B cell (primary cell): ENCODE results near the gene HSF4. TPM values are rescaled to one million over a fixed set of nuclear protein-coding genes. Genes with fewer than 3 reads are reported as not detected.
A peak's percentile ranks its signal among the peaks of the same experiment; 100 is the strongest.

Source experiments
- ATAC-seq: fragments of 200-7000 bp; cut with Tn5 transposase; one replicate; pipeline ENCODE4 v1.10.0; 2021; ENCODE audit warnings: low read depth, mild to moderate bottlenecking, moderate number of reproducible peaks, moderate library complexity
- CTCF ChIA-PET: fragments of 350-600 bp; sonication (Branson Sonifier 250); formaldehyde crosslinking; loops from one replicate; lab custom pipeline; 2021; ENCODE audit warnings: antibody characterized with exemption, inconsistent platforms; lab: Charles Lee
- POLR2A ChIA-PET: fragments of 350-600 bp; sonication (Branson Sonifier 250); formaldehyde crosslinking; loops from one replicate; lab custom pipeline; 2021; ENCODE audit warnings: antibody characterized with exemption; lab: Charles Lee
- DNase-seq: peaks from one replicate; pipeline ENCODE4 v3.0.0; 2013
- H2AFZ ChIP-seq: 2 replicates; pipeline ENCODE4 v1.6.1; 2012; ENCODE audit warnings: mild to moderate bottlenecking, low read depth, low read length; ENCODE audit not compliant: insufficient read depth, poor library complexity, severe bottlenecking
- H3K27ac ChIP-seq, 2 donors: 1 replicate in 1 of 2; 2 replicates in 1 of 2; pipeline ENCODE4 v1.5.1; 2012 to 2013; ENCODE audit warnings: low read length in 2 of 2, mild to moderate bottlenecking in 2 of 2, moderate library complexity in 1 of 2
- H3K27me3 ChIP-seq, 4 experiments: fragments of 200-600 bp in 1 of 4; sonication (generic) in 1 of 4; replicated peaks in 1 of 4; 1 replicate in 2 of 4; 2 replicates in 2 of 4; pipeline versions ENCODE4 v1.6.1 to v1.7.0; 2013 to 2016; ENCODE audit warnings: low read length in 3 of 4, mild to moderate bottlenecking in 2 of 4, mixed read lengths in 1 of 4, moderate library complexity in 1 of 4; ENCODE audit not compliant: insufficient read depth in 4 of 4, control insufficient read depth in 3 of 4; ENCODE audit errors: control extremely low read depth in 1 of 4
- H3K36me3 ChIP-seq, 2 experiments: replicated peaks in 1 of 2; 1 replicate in 1 of 2; 2 replicates in 1 of 2; pipeline versions ENCODE4 v1.6.1 to v1.7.1; 2013; ENCODE audit warnings: low read length in 1 of 2; ENCODE audit not compliant: insufficient read depth in 2 of 2, control insufficient read depth in 1 of 2; ENCODE audit errors: control extremely low read depth in 1 of 2, extremely low read depth in 1 of 2
- H3K4me1 ChIP-seq, 2 donors: fragments of 200-600 bp in 1 of 2; sonication (generic) in 1 of 2; 1 replicate in 1 of 2; 2 replicates in 1 of 2; pipeline versions ENCODE4 v1.5.1 to v1.6.1; 2013 to 2017; ENCODE audit warnings: low read length in 2 of 2; ENCODE audit not compliant: control insufficient read depth in 2 of 2, insufficient read depth in 2 of 2
- H3K4me2 ChIP-seq: replicated peaks from 2 replicates; pipeline ENCODE3; 2012; ENCODE audit warnings: mild to moderate bottlenecking, low read depth, low read length; ENCODE audit not compliant: poor library complexity, severe bottlenecking
- H3K4me3 ChIP-seq, 5 experiments: fragments of 200-600 bp in 1 of 5; sonication (generic) in 1 of 5; 1 replicate in 3 of 5; 2 replicates in 2 of 5; pipeline versions ENCODE4 v1.5.1 to v1.7.0; 2011 to 2016; ENCODE audit warnings: low read length in 4 of 5, mild to moderate bottlenecking in 4 of 5, low read depth in 2 of 5, control low read depth in 1 of 5, moderate library complexity in 1 of 5; ENCODE audit not compliant: insufficient read depth in 1 of 5; ENCODE audit errors: control extremely low read depth in 1 of 5, extremely low read depth in 1 of 5
- H3K79me2 ChIP-seq: fragments of 200-600 bp; sonication (generic); one replicate; pipeline ENCODE4 v1.6.0; 2016; ENCODE audit warnings: low read length; ENCODE audit not compliant: control insufficient read depth, insufficient read depth
- H3K9ac ChIP-seq: fragments of 200-600 bp; sonication (generic); 2 replicates; pipeline ENCODE4 v1.6.1; 2017; ENCODE audit warnings: mild to moderate bottlenecking, low read length, moderate library complexity
- H3K9me3 ChIP-seq, 3 donors: one replicate each; pipeline versions ENCODE4 v1.6.1 to v1.7.1; 2013; ENCODE audit warnings: low read length in 2 of 3; ENCODE audit not compliant: control insufficient read depth in 2 of 3, insufficient read depth in 1 of 3; ENCODE audit errors: control extremely low read depth in 1 of 3
- H4K20me1 ChIP-seq: 2 replicates; pipeline ENCODE4 v1.6.0; 2012; ENCODE audit warnings: mild to moderate bottlenecking, low read length; ENCODE audit not compliant: insufficient read depth, control insufficient read depth, poor library complexity, severe bottlenecking
- H3K27ac Mint-ChIP-seq: one replicate; pipeline ENCODE4 v1.8.0; 2021; ENCODE audit warnings: mixed read lengths
- H3K27me3 Mint-ChIP-seq: one replicate; pipeline ENCODE4 v1.8.0; 2021; ENCODE audit warnings: mixed read lengths
- H3K4me1 Mint-ChIP-seq: one replicate; pipeline ENCODE4 v1.8.0; 2021; ENCODE audit warnings: mixed read lengths
- H3K4me3 Mint-ChIP-seq: one replicate; pipeline ENCODE4 v1.8.0; 2021; ENCODE audit warnings: mixed read lengths
- H3K9me3 Mint-ChIP-seq: one replicate; pipeline ENCODE4 v1.8.0; 2022; ENCODE audit warnings: mixed read lengths; ENCODE audit not compliant: insufficient read depth
- EZH2 ChIP-seq: IDR thresholded peaks from 2 replicates; pipeline ENCODE4 v1.6.1; 2012; ENCODE audit warnings: borderline replicate concordance, low read depth, mild to moderate bottlenecking, moderate library complexity, low read length; ENCODE audit not compliant: insufficient read depth, poor library complexity, severe bottlenecking
- WGBS: methylation state at CpG from one replicate; pipeline ENCODE4 v1.1.5; 2013; ENCODE audit warnings: missing lambda C conversion rate; ENCODE audit not compliant: insufficient coverage; 5-methylcytosine and 5-hydroxymethylcytosine counted together
- intact Hi-C: fragments of 100-400 bp; cut with micrococcal nuclease; formaldehyde crosslinking; loops from one replicate; pipeline ENCODE4 v1.10.0; 2022
- polyA plus RNA-seq: library from polyadenylated mRNA; depleted of rRNA; stranded (reverse); fragments of >200 nt; gene quantifications from 2 replicates; pipeline ENCODE4 v1.2.3, GENCODE V29; 2012
- total RNA-seq, 2 donors: library from RNA; stranded (reverse); fragments of 120-200 nt in 1 of 2; gene quantifications; 1 replicate in 1 of 2; 2 replicates in 1 of 2; pipeline versions ENCODE4 v1.2.3 to v1.2.4, GENCODE V29; 2013 to 2022
- TF ChIP-seq, protein P1 (sequence below): fragments of 200-600 bp; IDR thresholded peaks from one replicate; pipeline ENCODE4 v1.8.0; 2022; ENCODE audit warnings: antibody characterized with exemption, mild to moderate bottlenecking

The HSF4 gene
- total and polyA plus RNA-seq, 2 donors (not counting 1 experiment from before 2014, with no cell fraction given): 11.9 to 12.2 TPM

DNA sequence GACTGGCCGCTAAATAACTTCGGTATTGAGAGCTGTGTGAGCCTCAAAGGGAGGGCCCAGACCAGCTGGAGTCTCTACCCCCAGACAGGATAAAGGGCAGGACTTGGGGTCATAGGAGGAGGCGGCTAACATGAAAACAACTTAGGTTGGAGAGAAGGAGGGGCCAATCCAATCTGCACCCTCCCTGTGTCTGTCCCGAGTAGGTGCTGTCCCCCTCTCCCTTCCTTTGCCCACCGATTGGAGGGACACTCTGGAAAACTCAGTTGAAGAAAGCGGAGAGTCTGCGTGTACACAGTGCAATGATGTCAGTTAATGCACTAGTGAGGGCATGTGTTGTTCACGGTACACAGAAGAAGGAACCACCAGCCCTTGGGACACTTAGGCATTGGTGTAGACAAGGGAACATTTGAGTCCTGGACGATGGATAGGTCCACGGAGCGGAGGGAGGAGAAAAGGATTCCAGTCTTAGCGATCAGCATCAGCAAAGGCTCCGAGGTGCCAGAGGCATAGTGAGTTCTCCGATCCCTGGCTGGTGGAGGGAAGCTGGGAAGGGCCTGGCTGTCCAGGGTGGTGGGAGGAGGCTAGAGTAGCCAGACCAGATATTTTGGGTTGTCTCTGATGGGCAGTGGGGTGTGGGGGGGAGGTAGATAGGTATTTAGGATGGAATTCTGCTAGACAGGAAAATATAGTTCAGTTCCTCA lies 6.6 kb downstream of the HSF4 start:
- WGBS: 74% methylated on average over 12 of the region's 14 CpGs
- CTCF ChIA-PET: interaction anchor here (0.7 to 3.2 kb wide), 4 partner anchors 11 to 16 kb away, joined by 3 to 11 read pairs (median 7); no protein-coding TSS in a partner anchor
- Histone ChIP-seq H3K4me2 (peak overlapping the region; percentile 75), H4K20me1 (no peaks in the 10 kb centered on the region), H3K4me1 (peaks cover 38 to 45% of the 10 kb centered on the region in 2 donors), H3K27ac (no peak overlapping the region), H3K36me3 (no peaks in the 10 kb centered on the region), H3K9ac (no peak overlapping the region), H3K9me3 (peaks cover 0 to 29% (median 0%) of the 10 kb centered on the region in 3 donors), H3K4me3 (peak overlapping the region in 2 of 5 experiments; percentile 5 to 14), H3K79me2 (no peaks in the 10 kb centered on the region), H3K27me3 (peaks cover 0 to 90% (median 64%) of the 10 kb centered on the region in 4 experiments), H2AFZ (no peak overlapping the region)
- Mint-ChIP-seq H3K27ac (peak overlapping the region; percentile 29), H3K9me3 (no peaks in the 10 kb centered on the region), H3K27me3 (peaks cover 73% of the 10 kb centered on the region), H3K4me3 (peak overlapping the region; percentile 18), H3K4me1 (peaks cover 35% of the 10 kb centered on the region)
- POLR2A ChIA-PET: interaction anchor here (0.5 to 0.6 kb wide), 2 partner anchors 11 to 143 kb away, joined by 3 to 7 read pairs; no protein-coding TSS in a partner anchor
- TF ChIP-seq, protein P1, sequence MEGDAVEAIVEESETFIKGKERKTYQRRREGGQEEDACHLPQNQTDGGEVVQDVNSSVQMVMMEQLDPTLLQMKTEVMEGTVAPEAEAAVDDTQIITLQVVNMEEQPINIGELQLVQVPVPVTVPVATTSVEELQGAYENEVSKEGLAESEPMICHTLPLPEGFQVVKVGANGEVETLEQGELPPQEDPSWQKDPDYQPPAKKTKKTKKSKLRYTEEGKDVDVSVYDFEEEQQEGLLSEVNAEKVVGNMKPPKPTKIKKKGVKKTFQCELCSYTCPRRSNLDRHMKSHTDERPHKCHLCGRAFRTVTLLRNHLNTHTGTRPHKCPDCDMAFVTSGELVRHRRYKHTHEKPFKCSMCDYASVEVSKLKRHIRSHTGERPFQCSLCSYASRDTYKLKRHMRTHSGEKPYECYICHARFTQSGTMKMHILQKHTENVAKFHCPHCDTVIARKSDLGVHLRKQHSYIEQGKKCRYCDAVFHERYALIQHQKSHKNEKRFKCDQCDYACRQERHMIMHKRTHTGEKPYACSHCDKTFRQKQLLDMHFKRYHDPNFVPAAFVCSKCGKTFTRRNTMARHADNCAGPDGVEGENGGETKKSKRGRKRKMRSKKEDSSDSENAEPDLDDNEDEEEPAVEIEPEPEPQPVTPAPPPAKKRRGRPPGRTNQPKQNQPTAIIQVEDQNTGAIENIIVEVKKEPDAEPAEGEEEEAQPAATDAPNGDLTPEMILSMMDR: no peak
- TF ChIP-seq EZH2: no peak
- intact Hi-C loops: no loop called here
- no peak for DNase-seq
- no peak for ATAC-seq

DNA sequence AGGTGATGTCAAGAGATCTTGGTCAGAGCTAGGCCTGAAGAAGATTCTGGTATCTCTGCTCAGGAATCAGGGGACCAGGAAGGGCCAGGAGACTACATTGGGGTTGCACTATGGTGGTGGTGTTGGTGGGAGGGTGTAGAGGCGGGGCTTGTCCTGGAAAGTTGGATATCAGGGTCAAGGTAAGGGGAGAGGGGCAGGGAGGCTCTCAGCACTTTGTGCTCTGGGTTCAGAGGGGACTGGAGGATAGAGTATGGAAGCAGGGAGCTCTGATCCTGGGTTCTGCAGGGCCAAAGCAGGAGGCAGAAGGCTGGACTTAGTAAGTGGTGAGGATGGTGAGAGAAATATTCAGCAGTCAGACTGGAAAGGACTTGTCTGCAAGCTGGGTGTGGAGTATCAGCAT lies 8.8 kb downstream of the HSF4 start:
- 100% methylated on average over 1 of the region's 1 CpG for WGBS
- peak overlapping the region in 1 of 5 experiments; percentile 59 for H3K4me3 ChIP-seq
- no peaks in the 10 kb centered on the region for H4K20me1 ChIP-seq
- ChIA-PET CTCF (interaction anchor here (0.7 to 1.8 kb wide), 4 partner anchors 10 to 1357 kb away, joined by 3 to 6 read pairs (median 4); no protein-coding TSS in a partner anchor), POLR2A (no interaction called here)
- H3K36me3 ChIP-seq: no peaks in the 10 kb centered on the region
- peaks cover 45 to 48% of the 10 kb centered on the region in 2 donors for H3K4me1 ChIP-seq
- Mint-ChIP-seq H3K27ac (no peak overlapping the region), H3K4me3 (peak overlapping the region; percentile 87), H3K9me3 (no peaks in the 10 kb centered on the region), H3K4me1 (peaks cover 36% of the 10 kb centered on the region), H3K27me3 (peaks cover 63% of the 10 kb centered on the region)
- ATAC-seq: no peak
- DNase-seq: no peak
- no peak overlapping the region for H3K27ac ChIP-seq
- H3K4me2 ChIP-seq: peak overlapping the region; percentile 98
- H2AFZ ChIP-seq: peak overlapping the region; percentile 50
- H3K9ac ChIP-seq: peak overlapping the region; percentile 63
- intact Hi-C loops: no loop called here
- H3K9me3 ChIP-seq: peaks cover 0 to 26% (median 0%) of the 10 kb centered on the region in 3 donors
- TF ChIP-seq, protein P1: no peak
- no peak for TF ChIP-seq EZH2
- H3K79me2 ChIP-seq: no peaks in the 10 kb centered on the region
- H3K27me3 ChIP-seq: peaks cover 0 to 87% (median 60%) of the 10 kb centered on the region in 4 experiments
